GM23338 (cell line): ENCODE data around the gene ACTR1A. TPM values are rescaled to one million over a fixed set of nuclear protein-coding genes. Genes with fewer than 3 reads are reported as not detected.

Experiments
- ATAC-seq: fragments of 200-7000 bp; cut with Tn5 transposase; 3 replicates; pipeline ENCODE4 v1.9.1; 2020
- DNase-seq: peaks from one replicate; pipeline ENCODE4 v3.0.0-alpha.2; 2015; ENCODE audit warnings: low spot score
- H2AFZ ChIP-seq: fragments of 200-600 bp; sonication (generic); 2 replicates; pipeline ENCODE4 v1.8.0; 2016; ENCODE audit warnings: antibody characterized with exemption, mild to moderate bottlenecking, moderate library complexity
- H3F3A ChIP-seq: fragments of 200-600 bp; sonication (generic); replicated peaks from 2 replicates; pipeline ENCODE4 v1.8.0; 2017; ENCODE audit warnings: antibody characterized with exemption, mixed run types, low read depth
- H3K27ac ChIP-seq: fragments of 200-600 bp; sonication (generic); 2 replicates; pipeline ENCODE4 v1.6.1; 2016; ENCODE audit warnings: low read depth
- H3K27me3 ChIP-seq: fragments of 200-600 bp; sonication (generic); 2 replicates; pipeline ENCODE4 v1.8.0; 2016; ENCODE audit warnings: mild to moderate bottlenecking, mixed run types, moderate library complexity; ENCODE audit not compliant: insufficient read depth
- H3K36me3 ChIP-seq: fragments of 200-600 bp; sonication (generic); 2 replicates; pipeline ENCODE4 v1.8.0; 2016; ENCODE audit warnings: mild to moderate bottlenecking; ENCODE audit not compliant: insufficient read depth
- H3K4me1 ChIP-seq: fragments of 200-600 bp; sonication (generic); 2 replicates; pipeline ENCODE4 v1.8.0; 2016; ENCODE audit warnings: mild to moderate bottlenecking, moderate library complexity; ENCODE audit not compliant: insufficient read depth
- H3K4me2 ChIP-seq: fragments of 200-600 bp; sonication (generic); 2 replicates; pipeline ENCODE4 v1.7.1; 2017; ENCODE audit warnings: mixed run types
- H3K4me3 ChIP-seq: fragments of 200-600 bp; sonication (generic); 2 replicates; pipeline ENCODE4 v1.6.1; 2016; ENCODE audit warnings: mixed run types
- H3K79me2 ChIP-seq: fragments of 200-600 bp; sonication (generic); replicated peaks from 2 replicates; pipeline ENCODE4 v1.8.0; 2017; ENCODE audit warnings: mild to moderate bottlenecking; ENCODE audit not compliant: insufficient read depth
- H3K9me2 ChIP-seq: fragments of 200-600 bp; sonication (generic); 2 replicates; pipeline ENCODE4 v1.8.0; 2017; ENCODE audit not compliant: insufficient read depth
- H4K20me1 ChIP-seq: fragments of 200-600 bp; sonication (generic); replicated peaks from 2 replicates; pipeline ENCODE4 v1.8.0; 2017; ENCODE audit warnings: mild to moderate bottlenecking; ENCODE audit not compliant: insufficient read depth
- H3K27ac Mint-ChIP-seq: 2 replicates; pipeline ENCODE4 v1.8.0; 2020; ENCODE audit warnings: inconsistent platforms, mild to moderate bottlenecking, moderate library complexity, mixed read lengths
- H3K27me3 Mint-ChIP-seq: 3 replicates; pipeline ENCODE4 v1.8.0; 2022; ENCODE audit warnings: low read depth, mild to moderate bottlenecking, moderate library complexity, mixed read lengths, inconsistent platforms; ENCODE audit not compliant: insufficient read depth, poor library complexity
- H3K36me3 Mint-ChIP-seq: 3 replicates; pipeline ENCODE4 v1.8.0; 2021; ENCODE audit warnings: low read depth, mild to moderate bottlenecking, inconsistent platforms, moderate library complexity, mixed read lengths
- H3K4me1 Mint-ChIP-seq: 3 replicates; pipeline ENCODE4 v1.8.0; 2020; ENCODE audit warnings: mild to moderate bottlenecking, inconsistent platforms, mixed read lengths
- H3K4me3 Mint-ChIP-seq: 3 replicates; pipeline ENCODE4 v1.8.0; 2021; ENCODE audit warnings: moderate library complexity, mild to moderate bottlenecking, inconsistent platforms, mixed read lengths
- H3K9me3 Mint-ChIP-seq: 3 replicates; pipeline ENCODE4 v1.8.0; 2020; ENCODE audit warnings: moderate library complexity, mild to moderate bottlenecking, inconsistent platforms, mixed read lengths
- CREB1 ChIP-seq: fragments of 250-450 bp; sonication (Bioruptor Pico); IDR thresholded peaks from 2 replicates; pipeline ENCODE4 v1.5.0; 2020; ENCODE audit warnings: low read depth, mild to moderate bottlenecking, moderate library complexity
- ETS1 ChIP-seq: IDR thresholded peaks from 2 replicates; pipeline ENCODE4 v1.6.1; 2016; ENCODE audit warnings: antibody characterized with exemption
- JUNB ChIP-seq: IDR thresholded peaks from one replicate; pipeline ENCODE4 v1.6.1; 2016; ENCODE audit warnings: antibody characterized with exemption; ENCODE audit not compliant: unreplicated experiment
- NANOG ChIP-seq: IDR thresholded peaks from 2 replicates; pipeline ENCODE4 v1.6.1; 2016; ENCODE audit warnings: antibody characterized with exemption, borderline replicate concordance
- REST ChIP-seq: IDR thresholded peaks from one replicate; pipeline ENCODE4 v1.6.1; 2018; ENCODE audit warnings: antibody characterized with exemption; ENCODE audit not compliant: unreplicated experiment
- STAT1 ChIP-seq: IDR thresholded peaks from one replicate; pipeline ENCODE4 v1.6.1; 2016; ENCODE audit warnings: antibody characterized with exemption; ENCODE audit not compliant: unreplicated experiment
- ZNF462 ChIP-seq: fragments of 250-450 bp; sonication (Bioruptor Pico); IDR thresholded peaks from 2 replicates; pipeline ENCODE4 v1.5.0; 2020; ENCODE audit warnings: mild to moderate bottlenecking, moderate library complexity
- polyA plus RNA-seq: library from polyadenylated mRNA; unstranded; fragments of >200 nt; fragmentation: Nextera tagmentation; extraction: Ambion mirVana; gene quantifications from 2 replicates; pipeline ENCODE4 v1.2.1, GENCODE V29; 2016
- total RNA-seq: library from RNA; depleted of rRNA; stranded (reverse); fragments of >200 nt; shearing (Covaris generic); gene quantifications from 2 replicates; pipeline ENCODE4 v1.2.3, GENCODE V29; 2014

The ACTR1A gene
- total and polyA plus RNA-seq, 2 experiments from 2014 or later: 39.4 to 101 TPM

- TF ChIP-seq ZNF462 (CRISPR knock-in tag) (no peak), CREB1 (CRISPR knock-in tag) (no peak)
Observed at GRCh38 chr10:102538811-102539210, 36.3 kb upstream of the ACTR1A start (continued).

GRCh38 chr10:102537948-102538347 is 35.4 kb upstream of the ACTR1A start:
- Mint-ChIP-seq H3K4me3 (no peak overlapping the region), H3K4me1 (peaks cover 3% of the 10 kb centered on the region; the same call in 1 of the 3 replicates), H3K36me3 (no peaks in the 10 kb centered on the region), H3K27me3 (peaks cover 5% of the 10 kb centered on the region), H3K9me3 (no peaks in the 10 kb centered on the region), H3K27ac (no peak overlapping the region)
- Histone ChIP-seq H3K4me3 (no peak overlapping the region), H3K36me3 (no peaks in the 10 kb centered on the region), H4K20me1 (no peaks in the 10 kb centered on the region; the same call in 1 of the 2 replicates), H3K27ac (no peak overlapping the region), H2AFZ (no peak overlapping the region), H3K27me3 (no peaks in the 10 kb centered on the region), H3K79me2 (no peaks in the 10 kb centered on the region), H3K4me1 (no peaks in the 10 kb centered on the region), H3F3A (no peaks in the 10 kb centered on the region), H3K4me2 (no peak overlapping the region), H3K9me2 (no peaks in the 10 kb centered on the region)
- TF ChIP-seq NANOG (no peak), JUNB (no peak), STAT1 (no peak), ETS1 (no peak), REST (no peak)
- ATAC-seq (no peak), DNase-seq (no peak)
